ENCODE measurements around the gene TRIB2. TPM values are rescaled to one million over a fixed set of nuclear protein-coding genes. Genes with fewer than 3 reads are reported as not detected.

Gene TRIB2
- total and polyA plus RNA-seq, 9 of the 15 experiments (the other 6 are each of a cell fraction or from before 2014, with no cell fraction given): 9.0 to 39.0 (median 26.3) TPM

- in situ Hi-C loops (cut with MboI) (loop anchor here (25.0 kb wide), 1 partner anchor 542 kb away; no protein-coding TSS in a partner anchor), intact Hi-C loops (cut with micrococcal nuclease) (no loop called here)
- Histone ChIP-seq H3K4me2 (ENCODE audit: insufficient read depth, low read length) (no peak overlapping the region), H3K9me3 (replicated peaks; ENCODE audit: control insufficient read depth, insufficient read depth, low read depth, low read length) (peaks cover 22% of the 10 kb centered on the region), H3K27ac (ENCODE audit: extremely low read depth, low read depth, low read length) (no peak overlapping the region; the same call in 2 of the 3 replicates), H4K20me1 (replicated peaks; ENCODE audit: control insufficient read depth, insufficient read depth, low read length) (no peaks in the 10 kb centered on the region), H2AFZ (ENCODE audit: low read depth, low read length) (peak overlapping the region; percentile 41; the same call in 1 of the 2 replicates), H3K4me1 (replicated peaks in 1 of 2; ENCODE audit: control insufficient read depth in 2 of 2, insufficient read depth in 2 of 2, low read length in 2 of 2) (peaks cover 0 to 22% of the 10 kb centered on the region in 2 experiments; a peak in 2 of 5 replicates), H3K4me3 (no peak overlapping the region), H3K79me2 (ENCODE audit: control insufficient read depth, insufficient read depth, low read length) (no peaks in the 10 kb centered on the region), H3K36me3 (ENCODE audit: control insufficient read depth, insufficient read depth, low read length) (peaks cover 5% of the 10 kb centered on the region; the same call in 2 of the 3 replicates), H3K9me1 (ENCODE audit: control insufficient read depth, insufficient read depth, low read length) (no peaks in the 10 kb centered on the region), H3K27me3 (ENCODE audit: control insufficient read depth in 2 of 2, insufficient read depth in 2 of 2, low read length in 2 of 2) (no peaks in the 10 kb centered on the region), H3K9ac (ENCODE audit: insufficient read depth in 1 of 2, low read depth in 2 of 2, low read length in 2 of 2) (no peak overlapping the region)
- ATAC-seq (no peak), FAIRE-seq (no peak), DNase-seq (ENCODE audit: extremely low read depth in 1 of 4, low spot score in 3 of 4) (no peak)
- BruUV-seq (replicated peaks): no TSS peak
- CTCF ChIA-PET (ENCODE audit: low intra/inter-chr PET ratio): no interaction called here
- TF ChIP-seq ZC3H8 (IDR thresholded peaks at IDR 0.05) (no peak), ATF4 (CRISPR knock-in tag; IDR thresholded peaks at IDR 0.05) (no peak), GTF2B (IDR thresholded peaks at IDR 0.05; ENCODE audit: extremely low read depth, insufficient read length) (no peak), ZNF507 (tag; conservative IDR thresholded peaks at IDR 0.05) (no peak), CLOCK (CRISPR knock-in tag; IDR thresholded peaks at IDR 0.05; ENCODE audit: borderline replicate concordance) (no peak), STAT5B (CRISPR knock-in tag; IDR thresholded peaks at IDR 0.05) (no peak), SRSF9 (IDR thresholded peaks at IDR 0.05; ENCODE audit: borderline replicate concordance, low read depth, low read length) (no peak), KDM1A (IDR thresholded peaks at IDR 0.05) (no peak), SIX5 (IDR thresholded peaks at IDR 0.05; ENCODE audit: borderline replicate concordance in 1 of 2, insufficient read depth in 1 of 2, low read depth in 1 of 2, low read length in 2 of 2) (no peak), ZNF589 (CRISPR knock-in tag; IDR thresholded peaks at IDR 0.05; ENCODE audit: low read depth) (no peak), WHSC1 (IDR thresholded peaks at IDR 0.05; ENCODE audit: low read length) (no peak), ZNF717 (CRISPR knock-in tag; IDR thresholded peaks at IDR 0.05) (no peak), ZBTB34 (CRISPR knock-in tag; IDR thresholded peaks at IDR 0.05) (no peak)
- POLR2A ChIA-PET: interaction anchor here (0.6 kb wide), 1 partner anchor 309 kb away, joined by 3 read pairs; no protein-coding TSS in a partner anchor
Observed at GRCh38 chr2:12704378-12704777, 12.4 kb upstream of the TRIB2 start.
